ENCODE results near the gene CHCHD1.
"Not testable (repeated sequence)": the region's sequence is repeated elsewhere in the genome, so short reads cannot be mapped to it uniquely, and the experiment has no call there.

Gene CHCHD1

DNA sequence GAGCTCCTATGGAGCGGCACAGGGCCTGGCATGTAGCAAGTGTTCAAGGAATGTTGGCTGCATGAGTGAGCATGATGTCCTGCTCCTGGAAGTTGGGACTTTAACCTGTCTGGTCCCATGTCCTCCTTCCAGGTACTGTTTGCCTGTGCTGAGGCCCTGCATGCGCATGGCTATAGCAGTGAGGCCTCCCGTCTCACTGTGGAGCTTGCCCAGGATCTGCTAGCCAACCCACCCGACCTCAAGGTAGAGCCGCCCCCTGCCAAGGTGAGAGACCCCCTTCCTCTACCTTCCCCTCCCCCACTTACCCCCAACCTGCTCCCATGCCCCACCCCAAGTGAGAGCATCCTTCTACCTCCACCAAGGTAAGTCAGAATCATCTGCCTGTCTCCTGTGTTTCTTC lies 11.6 kb downstream of the CHCHD1 start:
- no peak for DNase-seq (ENCODE audit: low spot score)

- DNase-seq (ENCODE audit: low spot score) = not testable (repeated sequence)
Observed at GRCh38 chr10:73795491-73795890, 13.6 kb downstream of the CHCHD1 start.

- not testable (repeated sequence) for DNase-seq (ENCODE audit: low spot score)
Observed at GRCh38 chr10:73796035-73796434, 14.2 kb downstream of the CHCHD1 start.

- no peak for DNase-seq (ENCODE audit: low spot score)
Observed at GRCh38 chr10:73796766-73797165, 14.9 kb downstream of the CHCHD1 start.

DNA sequence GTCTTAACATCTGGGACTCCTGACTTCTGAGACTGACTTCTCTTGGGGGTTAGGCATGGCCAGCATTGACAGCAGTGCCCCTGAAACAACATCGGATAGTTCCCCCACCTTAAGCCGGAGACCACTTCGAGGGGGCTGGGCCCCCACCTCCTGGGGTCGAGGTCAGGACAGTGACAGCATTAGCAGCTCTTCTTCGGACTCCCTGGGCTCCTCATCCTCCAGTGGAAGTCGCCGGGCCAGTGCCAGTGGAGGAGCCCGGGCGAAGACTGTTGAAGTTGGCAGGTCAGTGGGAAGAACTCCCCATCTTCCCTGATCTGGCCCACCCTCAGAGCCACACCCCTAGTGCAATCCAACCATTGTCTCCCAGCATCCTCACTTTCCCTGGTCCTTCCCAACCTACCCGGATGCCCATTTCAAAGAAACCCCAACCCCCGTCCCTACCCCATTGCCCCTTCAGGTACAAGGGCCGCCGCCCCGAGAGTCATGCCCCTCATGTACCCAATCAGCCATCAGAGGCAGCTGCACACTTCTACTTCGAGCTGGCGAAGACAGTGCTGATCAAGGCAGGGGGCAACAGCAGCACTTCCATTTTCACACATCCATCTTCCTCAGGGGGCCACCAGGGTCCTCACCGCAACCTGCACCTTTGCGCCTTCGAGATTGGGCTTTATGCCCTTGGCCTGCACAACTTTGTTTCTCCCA lies 15.6 kb downstream of the CHCHD1 start:
- DNase-seq (ENCODE audit: low spot score) = no peak

- DNase-seq (ENCODE audit: low spot score) = no peak
Observed at GRCh38 chr10:73798087-73798486, 16.2 kb downstream of the CHCHD1 start.

- no peak for DNase-seq (ENCODE audit: low spot score)
Observed at GRCh38 chr10:73798927-73799560, 17.2 kb downstream of the CHCHD1 start.

DNA sequence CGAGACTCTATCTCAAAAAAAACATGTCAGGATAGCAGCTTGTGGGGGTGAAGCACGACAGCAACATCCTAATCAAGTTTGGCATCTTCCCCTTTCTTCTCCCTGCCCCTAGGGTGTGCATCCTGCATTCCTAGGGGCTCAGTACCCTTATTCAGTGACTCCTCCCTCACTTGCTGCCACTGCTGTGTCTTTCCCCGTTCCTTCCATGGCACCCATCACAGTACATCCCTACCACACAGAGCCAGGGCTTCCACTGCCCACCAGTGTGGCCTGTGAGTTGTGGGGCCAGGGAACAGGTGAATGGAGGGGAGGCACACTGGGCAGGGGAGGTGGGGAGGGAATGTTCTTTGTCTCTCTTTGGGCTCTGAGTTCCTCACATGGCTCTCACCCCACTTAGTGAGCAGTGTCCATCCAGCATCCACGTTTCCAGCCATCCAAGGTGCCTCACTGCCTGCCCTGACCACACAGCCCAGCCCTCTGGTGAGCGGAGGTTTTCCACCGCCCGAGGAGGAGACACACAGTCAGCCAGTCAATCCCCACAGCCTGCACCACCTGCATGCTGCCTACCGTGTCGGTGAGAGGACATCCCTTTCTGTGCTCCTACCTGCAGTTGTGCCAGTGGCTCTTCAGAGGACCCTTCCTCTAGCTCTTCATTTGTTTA lies 18.2 kb downstream of the CHCHD1 start:
- no peak for DNase-seq (ENCODE audit: low spot score)

- no peak for DNase-seq (ENCODE audit: low spot score)
Observed at GRCh38 chr10:73800560-73801252, 18.9 kb downstream of the CHCHD1 start.

- no peak for DNase-seq (ENCODE audit: low spot score)
Observed at GRCh38 chr10:73801253-73801590, 19.4 kb downstream of the CHCHD1 start.

- no peak for DNase-seq (ENCODE audit: low spot score)
Observed at GRCh38 chr10:73802276-73802991, 20.6 kb downstream of the CHCHD1 start.

- no peak for DNase-seq (ENCODE audit: low spot score)
Observed at GRCh38 chr10:73803680-73804286, 21.9 kb downstream of the CHCHD1 start.

- no peak for DNase-seq (ENCODE audit: low spot score)
Observed at GRCh38 chr10:73806176-73806950, 24.5 kb downstream of the CHCHD1 start.

GRCh38 chr10:73807471-73807870 lies 25.6 kb downstream of the CHCHD1 start:
- no peak for DNase-seq (ENCODE audit: low spot score)

DNA sequence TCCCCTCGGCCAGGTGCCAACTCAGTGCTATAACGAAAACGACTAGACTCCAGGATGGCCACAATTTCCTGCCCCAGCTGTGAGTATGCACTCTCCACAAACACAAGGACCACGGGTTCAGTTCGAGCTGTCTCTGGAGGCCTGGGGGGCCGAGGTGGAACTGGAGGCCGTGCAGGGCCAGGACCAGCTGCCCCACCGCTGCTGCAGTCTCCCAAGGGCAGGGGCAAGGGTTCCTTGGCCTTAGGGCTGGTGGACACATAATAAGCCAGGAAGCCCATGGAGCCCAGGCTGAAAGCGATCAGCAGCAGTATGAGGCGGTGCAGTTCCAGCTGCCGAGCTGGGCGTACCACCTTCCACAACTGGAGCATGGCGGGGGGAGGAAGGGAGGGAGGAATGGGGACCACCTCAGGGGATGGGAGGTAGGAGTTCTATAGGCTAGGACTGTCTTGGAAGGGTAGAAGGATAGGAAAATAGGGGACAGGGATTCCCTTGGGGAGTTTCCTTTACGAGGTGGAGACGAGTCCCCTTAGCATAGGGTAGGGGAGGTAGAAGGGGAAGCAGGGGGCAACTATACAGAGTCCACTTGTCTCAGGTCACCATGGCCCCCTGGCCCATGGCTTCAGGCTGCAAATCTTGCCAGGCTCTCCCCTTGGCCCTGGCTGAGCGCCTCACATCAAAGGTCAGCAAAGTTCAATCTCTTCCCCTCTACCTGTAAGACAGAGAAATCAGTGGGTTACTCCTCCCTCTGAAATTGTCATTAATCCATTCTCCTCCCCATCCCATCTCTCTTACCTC lies 26.4 kb downstream of the CHCHD1 start:
- DNase-seq (ENCODE audit: low spot score) = no peak

DNA sequence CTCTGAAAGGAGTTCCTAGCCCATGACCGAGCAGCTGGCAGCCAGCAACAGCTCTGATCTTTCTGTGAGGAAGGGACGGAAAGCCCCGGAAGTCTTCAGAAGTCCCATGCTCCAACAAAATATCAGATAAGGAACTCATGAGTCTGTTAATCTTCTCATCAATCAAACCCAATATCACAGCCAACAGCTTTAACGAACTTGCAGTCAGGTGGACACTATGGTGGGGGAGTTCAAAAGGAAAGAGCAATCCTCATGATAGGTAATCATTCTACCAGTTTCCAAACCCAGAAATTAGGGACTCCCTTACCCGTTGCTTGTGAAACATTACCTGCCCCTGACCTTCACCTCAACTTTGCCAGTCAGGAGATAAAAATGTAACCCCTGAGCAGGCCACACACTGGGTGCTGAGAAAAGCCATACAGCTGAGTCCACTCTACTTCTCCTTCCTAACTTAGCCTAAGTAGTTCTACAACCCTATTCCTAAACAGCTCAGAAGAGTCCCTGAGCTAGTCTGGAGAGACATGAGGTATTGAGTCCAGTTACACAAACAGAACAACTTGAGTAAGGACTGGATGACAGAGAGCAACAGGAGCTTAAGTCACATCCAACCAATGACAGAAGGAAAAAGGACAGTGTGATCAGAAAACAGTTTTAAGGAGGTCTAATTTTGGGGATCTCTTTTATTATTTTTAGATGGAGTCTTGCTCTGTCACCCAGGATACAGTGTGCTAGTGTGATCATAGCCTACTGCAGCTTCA lies 27.4 kb downstream of the CHCHD1 start:
- no peak for DNase-seq (ENCODE audit: low spot score)

GRCh38 chr10:73810358-73810734 lies 28.5 kb downstream of the CHCHD1 start:
- no peak for DNase-seq (ENCODE audit: low spot score)

DNA sequence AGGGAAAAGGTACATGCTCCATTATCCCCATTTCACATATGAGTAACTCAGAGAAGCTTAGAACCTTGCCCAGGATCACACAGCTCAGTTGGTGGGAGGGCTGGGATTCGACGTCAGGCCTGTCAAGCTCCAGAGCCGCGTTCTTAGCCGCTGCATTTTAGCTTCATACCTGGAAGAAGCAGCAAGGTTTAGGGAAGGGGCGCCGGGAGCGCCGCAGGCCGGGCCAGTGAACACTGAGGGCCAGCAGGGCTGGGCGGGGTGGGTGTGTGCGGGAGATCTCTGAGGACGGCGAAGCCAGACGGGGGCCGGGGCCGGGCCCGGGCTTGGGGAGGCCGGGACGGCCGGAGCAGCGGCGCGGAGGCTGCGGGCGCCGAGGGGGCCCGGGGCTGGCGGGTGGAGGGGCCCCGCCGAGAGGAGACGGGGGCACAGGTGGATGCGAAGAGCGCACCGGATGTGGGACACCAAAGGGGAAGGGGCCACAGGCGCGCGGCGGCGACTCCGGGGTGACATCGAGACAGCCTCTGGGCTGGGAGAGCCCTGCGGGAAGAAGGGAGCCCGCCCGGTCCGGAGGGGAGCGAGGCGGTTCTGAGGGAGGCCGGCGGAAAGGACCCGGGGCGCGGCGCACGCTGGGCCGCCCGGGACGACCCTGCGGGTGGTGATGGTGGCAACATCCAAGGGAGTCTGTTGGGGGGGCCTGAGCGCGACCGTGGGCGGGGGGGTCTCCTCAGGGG lies 29.1 kb downstream of the CHCHD1 start:
- peak; percentile 48 for DNase-seq (ENCODE audit: low spot score)

- DNase-seq (ENCODE audit: low spot score) = no peak
Observed at GRCh38 chr10:73812657-73813056, 30.8 kb downstream of the CHCHD1 start.
